ENCODE measurements around the gene ARSB.

The ARSB gene

GRCh38 chr5:78808380-78808779, 176.7 kb downstream of the ARSB start:
- DNase-seq (ENCODE audit: low spot score) (no peak), FAIRE-seq (no peak)

- DNase-seq (ENCODE audit: low spot score) = peak; percentile 87
- FAIRE-seq = peak; percentile 75
These were observed 178.6 kb downstream of the ARSB start for GRCh38 chr5:78806544-78806943.

GRCh38 chr5:78805474-78806124, 179.5 kb downstream of the ARSB start:
- DNase-seq (ENCODE audit: low spot score) (no peak), FAIRE-seq (no peak)

- FAIRE-seq (no peak), DNase-seq (ENCODE audit: low spot score) (no peak)
These were observed 180.1 kb downstream of the ARSB start for GRCh38 chr5:78804995-78805394.

GRCh38 chr5:78803941-78804340, 181.2 kb downstream of the ARSB start:
- FAIRE-seq = no peak
- no peak for DNase-seq (ENCODE audit: low spot score)

- DNase-seq (ENCODE audit: low spot score) (no peak), FAIRE-seq (no peak)
These were observed 181.8 kb downstream of the ARSB start for GRCh38 chr5:78803353-78803752.

GRCh38 chr5:78801413-78801812, 183.7 kb downstream of the ARSB start:
- DNase-seq (ENCODE audit: low spot score) (no peak), FAIRE-seq (no peak)

- FAIRE-seq = peak; percentile 50
These were observed 185.7 kb downstream of the ARSB start for GRCh38 chr5:78799266-78800017.

GRCh38 chr5:78798673-78799029, 186.5 kb downstream of the ARSB start:
- DNase-seq (ENCODE audit: low spot score) (no peak), FAIRE-seq (no peak)

More at GRCh38 chr5:78799266-78800017, 185.7 kb downstream of the ARSB start:
- peak; percentile 76 for DNase-seq (ENCODE audit: low spot score)

GRCh38 chr5:78797936-78798672, 187.0 kb downstream of the ARSB start:
- DNase-seq (ENCODE audit: low spot score) (no peak), FAIRE-seq (no peak)

GRCh38 chr5:78795757-78796156, 189.4 kb downstream of the ARSB start:
- FAIRE-seq (peak; percentile 84), DNase-seq (ENCODE audit: low spot score) (peak; percentile 75)

GRCh38 chr5:78794693-78795215, 190.4 kb downstream of the ARSB start:
- FAIRE-seq (no peak), DNase-seq (ENCODE audit: low spot score) (no peak)

- DNase-seq (ENCODE audit: low spot score) = no peak
- FAIRE-seq = no peak
These were observed 191.0 kb downstream of the ARSB start for GRCh38 chr5:78793907-78794662.

GRCh38 chr5:78792345-78793055, 192.6 kb downstream of the ARSB start:
- FAIRE-seq = no peak
- DNase-seq (ENCODE audit: low spot score) = no peak

- FAIRE-seq (no peak), DNase-seq (ENCODE audit: low spot score) (no peak)
These were observed 193.5 kb downstream of the ARSB start for GRCh38 chr5:78791501-78792100.

GRCh38 chr5:78787783-78788182, 197.3 kb downstream of the ARSB start:
- DNase-seq (ENCODE audit: low spot score) (no peak), FAIRE-seq (no peak)

- no peak for FAIRE-seq
- DNase-seq (ENCODE audit: low spot score) = no peak
These were observed 199.7 kb downstream of the ARSB start for GRCh38 chr5:78785454-78785853.

- FAIRE-seq = no peak
These were observed 201.5 kb downstream of the ARSB start for GRCh38 chr5:78783434-78784130.

GRCh38 chr5:78782728-78783127, 202.4 kb downstream of the ARSB start:
- DNase-seq (ENCODE audit: low spot score) = no peak

More at GRCh38 chr5:78783434-78784130, 201.5 kb downstream of the ARSB start:
- no peak for DNase-seq (ENCODE audit: low spot score)

More at GRCh38 chr5:78782728-78783127, 202.4 kb downstream of the ARSB start:
- no peak for FAIRE-seq

Data from RCC 7860 (cell line).